ENCODE results near the gene RB1. TPM values are rescaled to one million over a fixed set of nuclear protein-coding genes. Genes with fewer than 3 reads are reported as not detected.
A peak's percentile ranks its signal among the peaks of the same experiment; 100 is the strongest.
"Not testable (repeated sequence)": the region's sequence is repeated elsewhere in the genome, so short reads cannot be mapped to it uniquely, and the experiment has no call there.

RB1 gene
- total and polyA plus RNA-seq, 4 donors = 10.0 to 69.9 (median 26.1) TPM

DNA sequence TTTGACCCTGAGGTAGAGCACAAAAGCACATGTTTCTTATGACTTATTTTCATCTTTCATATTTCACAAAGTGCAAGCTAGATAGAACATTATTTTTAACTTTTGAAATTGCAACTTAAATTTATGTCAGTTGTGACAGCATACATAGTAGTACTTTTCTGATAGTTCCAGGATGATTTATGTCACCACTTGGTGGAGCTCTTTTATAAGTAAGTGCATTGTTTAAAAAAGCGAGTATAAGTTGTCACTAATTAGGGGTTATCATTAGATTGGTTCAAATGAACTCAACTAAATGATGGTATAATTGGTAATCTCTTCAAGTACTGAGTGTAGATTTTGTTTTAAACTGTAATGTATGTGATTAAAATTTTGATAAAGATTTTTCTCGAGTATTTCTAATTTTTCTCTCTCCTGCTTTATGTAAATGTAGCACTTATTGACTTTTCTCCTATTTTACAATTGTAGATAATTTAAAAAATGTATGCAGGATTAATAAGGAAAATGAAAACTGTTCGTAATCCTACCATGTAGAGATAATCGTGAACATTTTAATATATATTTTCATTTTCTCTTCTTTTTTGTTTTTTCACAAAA is 31.1 kb downstream of the RB1 start:
- DNase-seq = peak in 2 of 3 donors; percentile 65 to 68
- 72 to 74% methylated on average over 4 of the region's 4 CpGs for WGBS, 2 donors
- Histone ChIP-seq H3K4me3 (no peak overlapping the region), H3K27me3 (ENCODE audit: control insufficient read depth in 3 of 3, insufficient read depth in 3 of 3, low read length in 2 of 3) (no peaks in the 10 kb centered on the region), H3K9me3 (ENCODE audit: control insufficient read depth in 4 of 4, insufficient read depth in 3 of 4, low read length in 3 of 4) (peaks cover 0 to 7% (median under 1%) of the 10 kb centered on the region in 4 donors), H3K36me3 (ENCODE audit: control insufficient read depth in 4 of 4, insufficient read depth in 4 of 4, low read length in 4 of 4) (peaks cover 0 to 3% (median under 1%) of the 10 kb centered on the region in 4 donors), H3K4me1 (ENCODE audit: control insufficient read depth in 5 of 5, insufficient read depth in 5 of 5, low read length in 5 of 5) (no peaks in the 10 kb centered on the region), H3K9ac (ENCODE audit: insufficient read depth in 1 of 2, low read length in 2 of 2) (no peak overlapping the region), H3K27ac (ENCODE audit: low read depth in 1 of 2, low read length in 1 of 2) (no peak overlapping the region)
- ATAC-seq (ENCODE audit: insufficient read depth, low FRiP score) = no peak
- TF ChIP-seq CTCF (IDR thresholded peaks at IDR 0.05; ENCODE audit: control extremely low read depth, extremely low read depth) = peak; percentile 56

GRCh38 chr13:48339198-48339597 is 35.6 kb downstream of the RB1 start:
- H3K27me3 ChIP-seq (ENCODE audit: control insufficient read depth in 3 of 3, insufficient read depth in 3 of 3, low read length in 2 of 3); H3K4me1 ChIP-seq (ENCODE audit: control insufficient read depth in 5 of 5, insufficient read depth in 5 of 5, low read length in 5 of 5); H3K9me3 ChIP-seq (ENCODE audit: control insufficient read depth in 4 of 4, insufficient read depth in 3 of 4, low read length in 3 of 4); DNase-seq; H3K9ac ChIP-seq (ENCODE audit: insufficient read depth in 1 of 2, low read length in 2 of 2); H3K36me3 ChIP-seq (ENCODE audit: control insufficient read depth in 4 of 4, insufficient read depth in 4 of 4, low read length in 4 of 4); ATAC-seq (ENCODE audit: insufficient read depth, low FRiP score); H3K27ac ChIP-seq (ENCODE audit: low read depth in 1 of 2, low read length in 1 of 2); H3K4me3 ChIP-seq: not testable (repeated sequence)
- WGBS, 2 donors = 98 to 99% methylated on average over 10 to 11 of the region's 11 CpGs

GRCh38 chr13:48344264-48344663 is 40.7 kb downstream of the RB1 start:
- ATAC-seq (ENCODE audit: insufficient read depth, low FRiP score) (no peak), DNase-seq (no peak)
- Histone ChIP-seq H3K9ac (ENCODE audit: insufficient read depth in 1 of 2, low read length in 2 of 2) (no peak overlapping the region), H3K27me3 (ENCODE audit: control insufficient read depth in 3 of 3, insufficient read depth in 3 of 3, low read length in 2 of 3) (no peaks in the 10 kb centered on the region), H3K4me3 (no peak overlapping the region), H3K36me3 (ENCODE audit: control insufficient read depth in 4 of 4, insufficient read depth in 4 of 4, low read length in 4 of 4) (peaks cover 0 to 3% (median under 1%) of the 10 kb centered on the region in 4 donors), H3K4me1 (ENCODE audit: control insufficient read depth in 5 of 5, insufficient read depth in 5 of 5, low read length in 5 of 5) (no peaks in the 10 kb centered on the region), H3K9me3 (ENCODE audit: control insufficient read depth in 4 of 4, insufficient read depth in 3 of 4, low read length in 3 of 4) (peaks cover 0 to 3% (median under 1%) of the 10 kb centered on the region in 4 donors), H3K27ac (ENCODE audit: low read depth in 1 of 2, low read length in 1 of 2) (no peak overlapping the region)
- no peak for TF ChIP-seq CTCF (IDR thresholded peaks at IDR 0.05; ENCODE audit: control extremely low read depth, extremely low read depth)
- 93% methylated on average over 2 of the region's 2 CpGs for WGBS, 2 donors

DNA sequence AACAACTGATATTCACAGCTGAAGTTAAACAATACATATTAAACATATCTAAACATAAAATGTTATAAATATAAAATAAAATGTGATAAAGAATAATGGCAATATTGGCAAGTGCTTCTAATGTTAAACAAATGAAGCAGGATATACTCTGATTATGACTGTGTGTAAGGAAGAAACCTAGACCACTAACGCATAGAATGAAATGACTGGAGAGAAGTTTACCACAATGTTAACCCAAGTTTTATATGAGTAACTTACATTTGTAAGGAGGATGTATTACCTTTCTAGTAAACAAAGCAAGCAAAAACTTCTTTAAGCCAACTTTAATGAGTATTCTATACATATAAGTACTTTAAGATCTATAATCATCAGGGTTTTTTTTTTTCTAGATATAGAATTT is 43.0 kb downstream of the RB1 start:
- peaks cover 1 to 15% (median 10%) of the 10 kb centered on the region in 4 donors for H3K36me3 ChIP-seq (ENCODE audit: control insufficient read depth in 4 of 4, insufficient read depth in 4 of 4, low read length in 4 of 4)
- H3K9me3 ChIP-seq (ENCODE audit: control insufficient read depth in 4 of 4, insufficient read depth in 3 of 4, low read length in 3 of 4) = peaks cover 0 to 4% (median 0%) of the 10 kb centered on the region in 4 donors
- no peak overlapping the region for H3K9ac ChIP-seq (ENCODE audit: insufficient read depth in 1 of 2, low read length in 2 of 2)
- 91 to 94% methylated on average over 1 of the region's 1 CpG for WGBS, 2 donors
- H3K4me3 ChIP-seq = no peak overlapping the region
- ATAC-seq (ENCODE audit: insufficient read depth, low FRiP score) = no peak
- H3K4me1 ChIP-seq (ENCODE audit: control insufficient read depth in 5 of 5, insufficient read depth in 5 of 5, low read length in 5 of 5) = no peaks in the 10 kb centered on the region
- no peaks in the 10 kb centered on the region for H3K27me3 ChIP-seq (ENCODE audit: control insufficient read depth in 3 of 3, insufficient read depth in 3 of 3, low read length in 2 of 3)
- DNase-seq = no peak
- no peak overlapping the region for H3K27ac ChIP-seq (ENCODE audit: low read depth in 1 of 2, low read length in 1 of 2)
- no peak for TF ChIP-seq CTCF (IDR thresholded peaks at IDR 0.05; ENCODE audit: control extremely low read depth, extremely low read depth)

All from lung (tissue), 12 donors.